Testis (tissue), 2 donors: ENCODE results near the gene ABCF2.

Experiments used
- POLR2A ChIP-seq: fragments of 450-650 bp; IDR thresholded peaks from one replicate; pipeline ENCODE4 v1.6.1; 2017; ENCODE audit warnings: antibody characterized with exemption, mild to moderate bottlenecking, moderate library complexity
- TF ChIP-seq, protein P1 (sequence below), 3 experiments: fragments of 450-650 bp in 2 of 3; fragments of 200-600 bp in 1 of 3; sonication (generic) in 1 of 3; IDR thresholded peaks; one replicate each; pipeline ENCODE4 v1.5.1; 2016 to 2019; ENCODE audit warnings: antibody characterized with exemption in 3 of 3, mild to moderate bottlenecking in 2 of 3, moderate library complexity in 1 of 3

DNA sequence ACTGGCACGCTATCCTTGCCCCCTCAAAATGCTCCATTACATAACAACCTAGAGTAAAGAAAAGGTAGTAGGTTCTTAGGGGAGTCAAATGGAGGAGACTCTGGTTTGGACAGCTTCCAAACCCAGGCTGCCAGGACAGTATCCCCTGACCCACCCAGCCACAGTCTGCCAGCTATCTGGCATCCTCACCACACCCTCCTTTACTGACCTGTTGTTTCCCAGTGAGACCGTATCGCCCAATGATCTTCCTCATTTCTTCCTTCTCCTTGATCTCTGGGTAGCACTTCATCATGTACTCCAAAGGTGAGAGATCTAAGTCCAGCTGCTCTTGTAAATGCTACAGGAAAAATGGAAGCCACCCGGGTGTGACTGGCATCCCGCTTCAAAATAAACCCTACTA, 11.6 kb downstream of the ABCF2 start:
- TF ChIP-seq POLR2A, result no peak
- TF ChIP-seq, protein P1, sequence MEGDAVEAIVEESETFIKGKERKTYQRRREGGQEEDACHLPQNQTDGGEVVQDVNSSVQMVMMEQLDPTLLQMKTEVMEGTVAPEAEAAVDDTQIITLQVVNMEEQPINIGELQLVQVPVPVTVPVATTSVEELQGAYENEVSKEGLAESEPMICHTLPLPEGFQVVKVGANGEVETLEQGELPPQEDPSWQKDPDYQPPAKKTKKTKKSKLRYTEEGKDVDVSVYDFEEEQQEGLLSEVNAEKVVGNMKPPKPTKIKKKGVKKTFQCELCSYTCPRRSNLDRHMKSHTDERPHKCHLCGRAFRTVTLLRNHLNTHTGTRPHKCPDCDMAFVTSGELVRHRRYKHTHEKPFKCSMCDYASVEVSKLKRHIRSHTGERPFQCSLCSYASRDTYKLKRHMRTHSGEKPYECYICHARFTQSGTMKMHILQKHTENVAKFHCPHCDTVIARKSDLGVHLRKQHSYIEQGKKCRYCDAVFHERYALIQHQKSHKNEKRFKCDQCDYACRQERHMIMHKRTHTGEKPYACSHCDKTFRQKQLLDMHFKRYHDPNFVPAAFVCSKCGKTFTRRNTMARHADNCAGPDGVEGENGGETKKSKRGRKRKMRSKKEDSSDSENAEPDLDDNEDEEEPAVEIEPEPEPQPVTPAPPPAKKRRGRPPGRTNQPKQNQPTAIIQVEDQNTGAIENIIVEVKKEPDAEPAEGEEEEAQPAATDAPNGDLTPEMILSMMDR (IDR thresholded peaks at IDR 0.05), result no peak
